NCI-H187 treated with DMSO at 0.1 percent for 48 hours (cell line): Measurements from ENCODE around the gene TRIP10.

Source experiments
- DNase-seq: peaks from one replicate; lab custom pipeline; 2025; lab: John Stamatoyannopoulos, UW

The TRIP10 gene

GRCh38 chr19:6711605-6712004, 27.9 kb upstream of the TRIP10 start:
- no peak for DNase-seq

- DNase-seq: no peak
Observed at GRCh38 chr19:6712231-6712630, 27.2 kb upstream of the TRIP10 start.

GRCh38 chr19:6712692-6713670, 26.5 kb upstream of the TRIP10 start:
- no peak for DNase-seq

GRCh38 chr19:6713773-6714692, 25.4 kb upstream of the TRIP10 start:
- no peak for DNase-seq

GRCh38 chr19:6714749-6715555, 24.5 kb upstream of the TRIP10 start:
- no peak for DNase-seq

GRCh38 chr19:6716610-6716970, 22.9 kb upstream of the TRIP10 start:
- DNase-seq: no peak

GRCh38 chr19:6717036-6717435, 22.4 kb upstream of the TRIP10 start:
- no peak for DNase-seq

- no peak for DNase-seq
Observed at GRCh38 chr19:6717441-6717971, 22.0 kb upstream of the TRIP10 start.

GRCh38 chr19:6718111-6718740, 21.3 kb upstream of the TRIP10 start:
- no peak for DNase-seq

GRCh38 chr19:6718741-6719539, 20.5 kb upstream of the TRIP10 start:
- DNase-seq: no peak

- DNase-seq: no peak
Observed at GRCh38 chr19:6719540-6719861, 20.0 kb upstream of the TRIP10 start.

GRCh38 chr19:6719992-6720368, 19.5 kb upstream of the TRIP10 start:
- DNase-seq: no peak

GRCh38 chr19:6720369-6721137, 18.9 kb upstream of the TRIP10 start, which contains the start of gene C3:
C3 (minus strand) TSS chr19:6720650; CDS start chr19:6720589, 61 bp downstream.
- DNase-seq: no peak

GRCh38 chr19:6721138-6721474, 18.4 kb upstream of the TRIP10 start:
- no peak for DNase-seq

- DNase-seq: no peak
Observed at GRCh38 chr19:6721773-6722172, 17.7 kb upstream of the TRIP10 start.

GRCh38 chr19:6723108-6723618, 16.3 kb upstream of the TRIP10 start:
- DNase-seq: no peak

- no peak for DNase-seq
Observed at GRCh38 chr19:6723738-6724137, 15.7 kb upstream of the TRIP10 start.

GRCh38 chr19:6724631-6725492, 14.6 kb upstream of the TRIP10 start:
- DNase-seq: no peak
